HG02970 (cell line): Measurements from ENCODE around the gene CCNB1IP1.
"Not testable (repeated sequence)": the region's sequence is repeated elsewhere in the genome, so short reads cannot be mapped to it uniquely, and the experiment has no call there.

Experiments used
- ATAC-seq: cut with Tn5 transposase; IDR thresholded peaks from one replicate; pipeline ENCODE4 v1.9.1; 2021; ENCODE audit warnings: mild to moderate bottlenecking, moderate library complexity, moderate number of reproducible peaks; ENCODE audit not compliant: unreplicated experiment, low FRiP score

Gene CCNB1IP1

GRCh38 chr14:20334017-20334416 lies 938 bp upstream of the CCNB1IP1 start:
- no peak for ATAC-seq

DNA sequence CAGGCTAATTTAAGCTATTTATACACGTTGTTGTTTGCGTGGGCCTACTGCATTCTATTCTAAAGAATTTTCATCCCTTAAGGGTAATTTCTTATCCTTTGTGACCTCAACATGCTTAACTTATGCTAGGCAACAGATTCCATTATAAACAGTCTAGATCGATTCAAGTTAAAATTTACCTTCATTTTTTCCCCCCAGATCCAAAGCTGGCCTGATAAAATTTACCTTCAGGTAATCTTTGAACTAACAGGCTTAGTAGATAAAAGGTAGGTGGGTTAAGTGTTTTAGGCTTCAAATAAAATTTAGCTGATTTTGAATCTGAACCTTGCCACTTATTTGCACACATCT lies 389 bp upstream of the CCNB1IP1 start:
- no peak for ATAC-seq

GRCh38 chr14:20332431-20332787 lies 670 bp downstream of the CCNB1IP1 start:
- ATAC-seq, result no peak

DNA sequence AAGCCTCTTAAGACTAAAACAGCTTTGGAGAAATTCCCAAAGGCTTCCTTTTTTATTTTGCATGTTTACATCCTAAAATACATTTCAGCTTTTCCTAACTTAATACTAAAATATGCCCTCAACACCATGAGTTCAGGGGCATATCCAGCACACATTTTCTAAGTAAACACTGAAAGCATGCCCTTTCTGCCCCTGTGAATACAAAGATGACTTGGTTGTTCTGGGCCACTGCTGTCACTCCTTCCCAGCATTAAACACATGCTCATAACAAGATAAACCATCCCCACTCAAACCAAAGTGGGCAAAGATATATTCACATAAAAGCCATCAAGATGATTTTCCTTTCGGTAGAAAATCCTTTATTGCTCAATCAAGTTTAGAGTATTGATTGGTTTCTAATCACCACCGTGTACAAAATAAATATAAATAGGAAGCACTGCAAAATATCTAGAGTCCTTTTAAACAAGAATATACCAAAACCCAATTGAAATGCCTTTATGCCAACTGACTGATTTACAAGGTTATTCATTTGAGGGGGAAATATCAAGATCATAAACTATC lies 1.9 kb downstream of the CCNB1IP1 start:
- no peak for ATAC-seq

DNA sequence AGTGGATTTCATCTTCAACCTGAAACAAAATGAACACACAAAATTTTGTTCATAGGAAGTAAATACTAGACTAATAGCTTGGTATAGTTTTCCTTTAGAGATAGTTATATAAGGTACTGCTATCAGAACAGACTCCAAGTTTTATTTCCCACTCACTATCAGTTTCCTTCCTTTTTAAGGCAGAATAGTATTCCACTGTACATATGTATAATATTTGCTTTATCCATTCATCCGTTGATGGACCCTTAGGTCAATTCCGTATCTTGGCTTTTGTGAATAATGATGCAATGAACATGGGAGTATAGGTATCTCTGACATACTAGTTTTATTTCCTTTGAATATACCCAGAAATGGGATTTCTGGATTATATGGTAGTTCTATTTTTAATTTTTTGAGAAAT lies 3.7 kb downstream of the CCNB1IP1 start:
- no peak for ATAC-seq

DNA sequence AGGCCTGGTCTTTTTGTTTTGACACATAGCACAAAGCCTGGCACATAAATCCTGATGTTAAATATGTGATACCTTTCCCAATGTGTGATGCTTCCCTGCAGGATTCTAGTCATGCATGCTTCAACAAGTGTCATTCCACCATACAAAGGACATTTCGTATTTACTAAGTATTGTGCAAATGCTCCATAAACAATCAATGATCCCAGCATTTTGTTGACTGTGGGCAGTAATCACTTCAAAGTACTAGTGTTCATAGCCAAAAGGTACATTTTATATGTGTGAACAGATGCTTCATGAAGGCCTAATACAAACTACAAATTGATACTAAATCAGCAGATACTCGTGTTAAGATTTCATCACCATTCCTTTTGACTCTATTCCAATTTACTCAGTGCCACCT lies 4.4 kb downstream of the CCNB1IP1 start:
- no peak for ATAC-seq

DNA sequence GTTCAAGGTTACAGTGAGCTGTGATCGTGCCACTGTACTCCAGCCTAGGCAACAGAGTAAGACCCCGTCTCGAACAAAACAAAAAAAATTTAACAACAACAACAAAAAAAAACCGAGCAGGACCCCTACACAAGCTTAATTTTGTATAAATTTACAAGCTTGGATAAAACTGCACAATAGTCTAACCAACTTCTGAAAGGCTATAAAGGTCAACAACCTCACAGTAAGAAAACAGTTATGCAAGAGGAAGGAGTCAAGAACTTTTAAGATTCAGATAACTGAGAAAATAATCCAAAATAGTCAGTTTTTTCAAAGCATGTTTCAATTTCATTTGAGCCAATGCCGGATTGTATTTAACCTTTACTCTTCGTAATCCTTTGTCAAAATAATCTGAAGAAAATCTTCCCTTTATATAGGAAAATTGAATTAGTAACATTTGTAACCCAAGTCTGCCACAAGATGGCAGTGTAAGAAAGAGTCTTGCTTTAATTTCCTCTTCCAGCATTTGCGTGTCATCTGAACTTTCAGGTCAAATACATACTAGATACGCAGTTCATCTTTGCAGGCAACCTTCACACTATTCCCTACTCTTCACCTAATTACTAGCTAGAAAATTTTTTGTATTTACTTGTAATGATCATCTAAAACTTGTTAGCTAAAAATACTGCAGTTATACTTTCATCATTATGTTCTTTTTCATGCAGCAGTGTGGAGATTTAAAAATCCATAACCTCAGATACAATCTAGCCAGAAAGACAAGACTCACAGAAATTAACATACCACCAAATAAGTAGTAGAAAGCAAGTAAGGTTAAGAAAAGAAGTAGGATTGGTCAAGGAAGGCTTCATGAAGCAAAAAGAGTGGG lies 5.8 kb downstream of the CCNB1IP1 start:
- peak; percentile 56 for ATAC-seq

- ATAC-seq, result no peak
These were observed 15.4 kb downstream of the CCNB1IP1 start for GRCh38 chr14:20317720-20318119.

- ATAC-seq, result no peak
These were observed 19.1 kb downstream of the CCNB1IP1 start for GRCh38 chr14:20314026-20314425.

- ATAC-seq, result no peak
These were observed 27.0 kb downstream of the CCNB1IP1 start for GRCh38 chr14:20306079-20306423.

DNA sequence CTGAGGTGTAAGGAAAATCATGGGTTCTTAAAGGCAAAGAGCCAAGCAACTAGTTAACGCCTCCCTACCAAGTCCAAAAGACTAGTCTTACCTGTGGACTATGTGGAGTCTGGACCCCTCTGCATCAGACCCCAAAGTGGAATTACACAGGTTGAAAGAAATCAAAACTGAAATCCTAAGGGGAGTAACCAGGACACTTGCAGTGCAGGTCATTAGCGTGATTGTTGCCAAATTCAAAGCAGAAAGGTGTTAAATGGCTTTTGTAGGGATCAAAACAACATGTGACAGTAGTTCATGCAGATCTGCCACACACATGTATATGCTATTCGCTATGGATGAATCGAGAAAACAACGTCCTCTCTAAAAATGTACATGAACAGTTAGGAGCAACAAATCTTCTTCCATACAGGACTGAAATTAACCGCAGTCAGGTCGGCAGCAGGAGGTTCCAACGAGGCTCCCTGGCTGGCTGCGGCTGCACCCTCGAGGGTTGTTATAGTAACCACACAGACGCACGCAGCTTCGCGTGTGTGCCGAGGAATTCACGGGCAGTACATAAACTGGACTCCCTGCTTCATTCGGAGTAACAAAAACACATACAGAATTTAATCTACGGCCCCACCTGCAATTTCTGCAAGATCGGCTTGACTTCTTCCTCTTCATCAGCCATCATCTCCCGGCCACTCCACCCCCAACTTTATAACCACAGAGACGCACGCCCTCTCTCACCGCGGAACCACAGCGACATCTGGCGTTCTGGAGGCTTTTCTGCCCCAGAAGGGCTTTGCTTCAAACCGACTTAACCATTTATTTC lies 27.6 kb downstream of the CCNB1IP1 start, which contains the start of gene TTC5:
TSS of gene TTC5 (minus strand) at position 687 of the 814 bp plus-strand sequence. CDS start at position 673, 14 bp downstream.
- peak; percentile 90 for ATAC-seq

DNA sequence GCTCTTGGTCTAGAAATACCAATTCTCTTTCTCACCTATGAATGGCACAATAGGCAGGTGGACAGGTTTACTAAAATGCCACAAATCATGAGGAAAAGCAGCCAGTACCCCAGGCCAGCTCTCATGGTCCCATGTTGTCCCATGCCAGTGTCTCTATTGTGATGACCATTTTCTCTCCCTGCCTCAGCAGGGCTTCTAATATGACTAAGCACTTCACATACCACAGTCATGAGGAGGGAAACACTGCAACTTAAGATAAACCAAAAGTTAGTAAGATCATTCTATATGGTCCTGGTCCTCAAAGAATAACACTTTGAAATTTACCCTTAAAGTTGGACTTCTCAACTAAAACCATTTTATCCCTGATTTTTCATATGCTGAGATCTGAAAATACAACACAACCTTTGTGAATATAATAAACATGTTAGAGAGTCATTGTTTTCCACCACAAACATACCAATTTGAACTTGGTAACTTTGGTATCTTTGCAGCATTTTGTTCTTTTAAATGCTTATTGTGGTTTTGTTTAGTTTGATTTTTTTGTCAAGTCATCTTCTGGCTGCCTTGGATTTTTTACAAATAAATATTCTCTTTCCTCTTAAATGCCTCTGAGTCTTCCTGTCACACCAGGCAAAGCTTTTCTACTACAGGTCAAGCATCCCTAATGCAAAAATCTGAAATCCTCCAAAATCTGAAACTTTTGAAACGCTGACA lies 30.9 kb downstream of the CCNB1IP1 start:
- no peak for ATAC-seq

- peak; percentile 84 for ATAC-seq
These were observed 38.0 kb downstream of the CCNB1IP1 start for GRCh38 chr14:20295067-20295466.

- no peak for ATAC-seq
These were observed 38.4 kb downstream of the CCNB1IP1 start for GRCh38 chr14:20294636-20295035.

DNA sequence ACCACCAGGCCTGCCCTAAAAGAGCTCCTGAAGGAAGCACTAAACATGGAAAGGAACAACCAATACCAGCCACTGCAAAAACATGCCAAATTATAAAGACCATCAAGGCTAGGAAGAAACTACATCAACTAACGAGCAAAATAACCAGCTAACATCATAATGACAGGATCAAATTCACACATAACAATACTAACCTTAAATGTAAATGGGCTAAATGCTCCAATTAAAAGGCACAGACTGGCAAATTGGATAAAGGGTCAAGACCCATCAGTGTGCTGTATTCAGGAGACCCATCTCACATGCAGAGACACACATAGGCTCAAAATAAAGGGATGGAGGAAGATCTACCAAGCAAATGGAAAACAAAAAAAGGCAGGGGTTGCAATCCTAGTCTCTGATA lies 51.1 kb downstream of the CCNB1IP1 start:
- ATAC-seq, result not testable (repeated sequence)

GRCh38 chr14:20280265-20280664 lies 52.8 kb downstream of the CCNB1IP1 start:
- ATAC-seq, result not testable (repeated sequence)

GRCh38 chr14:20278414-20278813 lies 54.7 kb downstream of the CCNB1IP1 start:
- ATAC-seq, result no peak

DNA sequence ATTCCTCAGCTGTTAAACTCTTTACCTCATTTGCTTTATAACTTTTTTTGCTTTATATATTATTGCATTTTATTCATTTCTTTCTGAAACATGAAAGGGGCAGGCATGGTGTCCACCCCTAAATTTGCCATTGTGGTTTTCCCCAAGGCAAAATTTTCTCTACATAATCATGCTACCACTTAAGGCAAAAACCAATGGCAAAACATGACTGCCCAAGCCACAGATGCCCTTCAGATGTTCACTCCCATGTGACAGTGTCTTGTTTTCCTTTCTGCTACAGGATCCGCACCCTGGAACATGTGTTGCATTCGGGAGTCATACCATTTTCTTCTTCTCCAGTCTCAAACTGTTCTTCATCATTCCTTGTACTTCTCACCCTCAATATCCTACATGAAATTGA lies 55.7 kb downstream of the CCNB1IP1 start:
- ATAC-seq, result no peak

GRCh38 chr14:20274062-20274461 lies 59.0 kb downstream of the CCNB1IP1 start:
- no peak for ATAC-seq

- ATAC-seq, result not testable (repeated sequence)
These were observed 68.7 kb downstream of the CCNB1IP1 start for GRCh38 chr14:20264361-20264760.

DNA sequence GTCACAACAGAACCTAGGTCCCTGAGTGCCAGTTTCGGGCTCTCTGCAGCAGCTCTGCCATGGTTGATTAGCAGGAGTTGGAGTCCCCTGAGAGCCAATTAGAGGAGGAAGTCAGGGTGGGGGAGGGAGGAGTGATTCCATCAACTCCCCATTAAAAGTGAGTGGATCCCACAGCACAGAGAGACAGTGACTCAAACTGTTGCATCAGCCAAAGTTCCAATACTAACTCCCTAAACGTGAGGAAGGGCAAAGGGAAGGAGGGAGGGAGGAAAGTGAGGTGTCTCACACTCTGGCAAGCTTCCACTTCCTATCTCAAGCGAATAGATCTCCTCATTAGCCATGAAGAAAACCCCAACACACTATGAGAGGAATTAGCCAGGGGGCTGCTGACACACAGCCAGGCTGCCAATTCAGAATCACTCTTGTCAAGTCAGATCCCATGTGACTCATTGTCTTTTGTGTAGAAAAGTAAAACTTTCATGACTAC lies 70.4 kb downstream of the CCNB1IP1 start:
- no peak for ATAC-seq
